HG03432 (cell line): ENCODE data around the gene SLC35E3.
"Not testable (repeated sequence)": the region's sequence is repeated elsewhere in the genome, so short reads cannot be mapped to it uniquely, and the experiment has no call there.

Experiments used
- ATAC-seq: cut with Tn5 transposase; IDR thresholded peaks from one replicate; pipeline ENCODE4 v1.9.1; 2021; ENCODE audit warnings: mild to moderate bottlenecking, moderate library complexity; ENCODE audit not compliant: unreplicated experiment

Gene SLC35E3

DNA sequence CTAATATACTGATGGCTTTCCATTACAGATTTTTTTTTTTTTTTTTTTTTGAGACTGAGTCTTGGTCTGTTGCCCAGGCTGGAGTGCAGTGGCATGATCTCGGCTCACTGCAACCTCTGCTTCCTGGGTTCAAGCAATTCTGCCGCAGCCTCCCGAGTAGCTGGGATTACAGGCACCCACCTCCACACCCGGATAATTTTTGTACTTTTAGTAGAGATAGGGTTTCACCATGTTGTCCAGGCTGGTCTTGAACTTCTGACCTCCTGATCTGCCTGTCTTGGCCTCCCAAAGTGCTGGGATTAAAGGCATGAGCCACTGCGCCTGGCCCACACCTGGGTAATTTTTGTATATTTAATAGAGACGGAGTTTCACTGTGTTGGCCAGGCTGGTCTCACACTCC, 65.6 kb downstream of the SLC35E3 start:
- not testable (repeated sequence) for ATAC-seq

DNA sequence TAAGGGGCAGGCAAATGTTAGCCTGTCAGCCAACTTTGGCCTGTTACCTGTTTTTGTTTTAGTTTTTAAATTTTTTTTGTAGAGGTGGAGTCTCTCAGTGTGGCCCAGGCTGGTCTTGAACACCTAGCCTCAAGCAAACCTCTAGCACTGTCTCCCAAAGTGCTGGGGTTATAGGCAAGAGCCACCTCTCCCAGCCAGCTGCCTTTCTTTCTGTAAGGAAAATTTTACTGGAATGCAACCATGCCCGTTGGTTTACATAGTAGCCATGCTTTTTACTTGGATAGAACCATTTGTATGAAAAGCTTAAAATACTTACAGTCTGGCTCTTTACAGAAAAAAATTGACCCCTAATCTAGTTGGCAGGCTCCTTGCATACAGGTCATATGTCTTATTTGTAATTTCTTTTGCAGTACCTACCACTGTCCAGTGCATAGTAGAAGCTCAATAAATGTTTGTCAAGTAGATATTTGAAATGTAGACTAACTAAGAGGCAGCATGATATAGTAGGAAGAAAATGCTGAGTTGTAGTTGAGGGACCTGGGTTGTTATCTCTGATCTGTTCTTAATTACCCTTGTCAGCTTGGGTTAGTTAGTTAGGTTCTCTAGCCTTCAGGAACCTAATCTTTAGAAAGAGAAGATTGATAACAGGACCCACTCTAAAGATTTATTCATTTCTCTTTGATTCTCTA, 66.7 kb downstream of the SLC35E3 start:
- ATAC-seq, result no peak

- ATAC-seq, result no peak
Observed at GRCh38 chr12:68813242-68813593, 67.2 kb downstream of the SLC35E3 start.

DNA sequence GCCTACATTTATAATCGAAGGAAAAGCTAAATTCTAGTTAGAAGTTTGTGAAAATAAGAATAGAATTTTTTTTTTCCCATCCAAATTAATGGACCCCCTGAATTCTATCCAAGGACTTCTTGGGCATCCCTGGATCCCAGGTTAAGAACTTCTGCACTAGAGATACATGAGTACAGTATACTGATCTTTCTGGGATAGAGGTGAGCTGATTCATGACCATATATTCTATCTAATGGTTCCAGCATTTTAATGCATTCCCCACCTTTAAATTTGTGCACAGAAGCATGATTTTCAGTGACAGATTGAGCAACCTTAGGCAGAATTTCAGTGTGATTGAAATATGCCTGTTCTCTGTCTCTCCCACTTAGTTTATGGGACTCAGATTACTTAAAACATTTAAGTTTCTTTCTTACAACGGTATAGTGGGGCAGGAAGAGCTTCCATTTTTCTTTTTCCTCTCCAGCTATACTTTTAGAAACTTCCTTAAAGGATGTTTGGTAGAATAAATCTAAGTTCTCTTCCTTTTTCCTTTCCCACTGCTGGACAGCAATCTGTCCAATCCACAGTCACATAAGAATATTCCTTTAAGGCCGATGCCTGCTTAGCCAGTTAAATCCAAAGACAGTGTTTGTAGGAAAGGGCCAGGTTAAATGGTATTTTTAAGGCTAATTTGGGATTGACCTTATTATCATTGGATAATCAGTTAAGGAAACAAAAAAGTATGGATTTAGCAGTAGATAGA, 68.7 kb downstream of the SLC35E3 start:
- ATAC-seq, result no peak

DNA sequence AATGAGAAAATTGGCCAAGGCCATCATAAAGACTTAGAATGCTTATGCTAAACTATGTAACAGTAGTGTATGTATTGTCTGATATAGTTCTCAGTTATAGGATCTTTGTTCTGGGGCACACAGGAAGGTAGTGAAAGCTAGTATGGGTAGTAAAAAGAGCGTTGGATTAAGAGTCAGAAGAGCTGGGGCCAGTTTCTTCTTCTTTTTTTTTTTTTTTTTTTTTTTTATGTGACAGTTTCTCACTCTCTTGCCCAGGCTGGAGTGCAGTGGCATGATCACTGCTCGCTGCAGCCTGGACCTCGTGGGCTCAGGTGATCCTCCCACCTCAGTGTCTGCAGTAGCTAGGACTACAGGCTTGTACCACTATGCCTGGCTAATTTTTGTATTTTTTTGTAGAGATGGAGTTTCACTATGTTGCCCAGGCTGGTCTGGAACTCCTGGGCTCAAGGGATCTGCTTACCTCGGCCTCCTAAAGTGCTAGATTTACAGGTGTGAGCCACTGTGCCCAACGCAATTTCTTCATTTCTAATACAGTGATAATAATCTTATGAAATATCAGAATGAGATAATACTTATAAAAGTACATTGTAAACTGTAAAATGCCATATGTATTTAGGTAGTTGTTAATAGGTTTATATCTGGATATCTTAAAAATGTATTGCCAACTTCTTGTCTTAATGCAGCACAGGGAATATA, 69.4 kb downstream of the SLC35E3 start:
- no peak for ATAC-seq

DNA sequence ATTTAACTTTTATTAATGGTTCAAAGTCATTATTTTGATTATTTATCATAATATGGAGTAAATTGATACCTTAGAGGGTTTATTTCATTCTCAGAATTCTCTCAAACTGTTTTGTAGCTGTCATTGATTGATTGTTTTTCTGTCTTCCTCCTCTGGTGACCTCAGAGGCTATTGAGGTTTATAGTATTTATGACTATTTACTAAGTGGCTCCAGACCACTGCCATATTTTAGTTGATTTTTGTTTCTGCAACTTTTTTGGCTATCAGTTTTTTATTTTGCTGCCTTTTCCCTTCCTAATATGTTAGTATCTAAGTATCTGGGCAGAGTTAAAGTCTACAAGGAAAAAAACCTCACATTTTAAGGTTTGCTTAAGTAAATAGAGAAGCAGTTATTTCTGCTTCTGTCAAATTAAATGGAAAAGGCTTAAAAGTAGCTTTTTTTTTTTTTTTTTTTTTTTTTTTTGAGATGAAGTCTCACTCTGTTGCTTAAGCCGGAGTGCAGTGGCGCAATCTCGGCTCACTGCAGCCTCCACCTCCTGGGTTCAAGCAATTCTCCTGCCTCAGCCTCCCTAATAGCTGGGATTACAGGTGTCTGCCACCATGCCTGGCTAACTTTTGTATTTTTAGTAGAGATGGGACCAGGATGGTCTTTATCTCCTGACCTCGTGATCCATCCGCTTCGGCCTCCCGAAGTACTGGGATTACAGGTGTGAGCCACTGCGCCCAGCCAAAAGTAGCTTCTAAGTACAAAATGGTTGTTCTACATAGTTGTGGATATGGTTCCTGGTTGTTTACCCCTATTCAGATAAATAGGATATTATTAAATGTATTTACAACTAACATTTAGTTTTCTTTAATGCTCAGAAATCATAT, 70.2 kb downstream of the SLC35E3 start:
- ATAC-seq, result no peak

- not testable (repeated sequence) for ATAC-seq
Observed at GRCh38 chr12:68819481-68819880, 73.5 kb downstream of the SLC35E3 start.

DNA sequence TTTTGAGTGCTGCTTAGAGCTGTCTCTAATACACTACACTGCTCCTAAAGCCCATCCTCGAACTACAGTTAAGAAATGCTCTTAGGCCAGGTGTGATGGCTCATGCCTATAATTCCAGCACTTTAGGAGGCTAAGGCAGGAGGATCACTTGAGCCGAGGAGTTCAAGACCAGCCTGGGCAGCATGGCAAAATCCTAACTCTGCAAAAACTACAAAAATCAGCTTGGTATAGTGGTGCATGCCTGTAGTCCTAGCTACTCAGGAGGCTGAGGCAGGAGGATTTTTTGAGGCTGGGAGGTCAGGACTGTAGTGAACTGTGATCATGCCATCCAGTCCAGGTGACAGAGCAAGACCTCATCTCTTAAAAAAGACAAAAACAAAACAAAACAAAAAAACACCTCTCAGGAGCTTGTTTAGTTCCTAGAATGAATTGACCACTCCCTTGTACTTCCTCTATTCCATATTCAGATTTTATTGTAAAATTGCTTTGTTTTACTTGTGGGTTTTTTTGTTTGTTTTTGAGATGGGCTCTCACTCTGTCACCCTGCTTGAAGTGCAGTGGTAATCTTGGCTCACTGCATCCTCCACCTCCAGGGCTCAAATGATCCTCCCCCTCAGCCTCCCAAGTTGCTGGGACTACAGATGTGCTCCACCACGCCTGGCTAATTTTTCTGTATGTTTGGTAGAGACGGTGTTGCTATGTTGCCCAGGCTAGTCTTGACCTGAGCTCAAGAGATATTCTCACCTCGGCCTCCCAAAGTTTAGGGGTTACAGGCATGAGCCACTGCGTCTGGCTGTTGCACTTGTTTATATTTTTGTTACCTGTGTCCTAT, 75.6 kb downstream of the SLC35E3 start:
- no peak for ATAC-seq

DNA sequence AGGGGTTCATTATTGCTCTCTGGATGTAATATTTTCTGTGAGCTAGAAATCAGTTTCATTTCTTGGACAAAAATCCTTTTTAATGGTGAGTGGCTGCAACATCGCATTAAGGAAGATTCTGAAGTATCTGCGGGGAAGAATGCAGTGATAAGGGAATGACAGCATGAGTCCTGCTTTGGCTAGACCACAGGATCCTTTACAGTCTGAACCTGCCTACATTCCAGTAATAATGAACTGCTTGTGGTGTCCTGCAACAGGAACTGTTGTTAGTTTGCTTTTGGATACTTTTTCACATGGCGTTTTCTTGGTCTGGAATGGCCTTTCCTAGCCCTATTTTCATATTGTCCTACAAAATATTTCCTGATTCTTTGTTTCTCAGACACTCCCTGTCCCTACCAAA, 77.7 kb downstream of the SLC35E3 start:
- ATAC-seq, result no peak

GRCh38 chr12:68824131-68824530, 78.2 kb downstream of the SLC35E3 start:
- ATAC-seq, result no peak

- ATAC-seq, result no peak
Observed at GRCh38 chr12:68824597-68825250, 78.7 kb downstream of the SLC35E3 start.

DNA sequence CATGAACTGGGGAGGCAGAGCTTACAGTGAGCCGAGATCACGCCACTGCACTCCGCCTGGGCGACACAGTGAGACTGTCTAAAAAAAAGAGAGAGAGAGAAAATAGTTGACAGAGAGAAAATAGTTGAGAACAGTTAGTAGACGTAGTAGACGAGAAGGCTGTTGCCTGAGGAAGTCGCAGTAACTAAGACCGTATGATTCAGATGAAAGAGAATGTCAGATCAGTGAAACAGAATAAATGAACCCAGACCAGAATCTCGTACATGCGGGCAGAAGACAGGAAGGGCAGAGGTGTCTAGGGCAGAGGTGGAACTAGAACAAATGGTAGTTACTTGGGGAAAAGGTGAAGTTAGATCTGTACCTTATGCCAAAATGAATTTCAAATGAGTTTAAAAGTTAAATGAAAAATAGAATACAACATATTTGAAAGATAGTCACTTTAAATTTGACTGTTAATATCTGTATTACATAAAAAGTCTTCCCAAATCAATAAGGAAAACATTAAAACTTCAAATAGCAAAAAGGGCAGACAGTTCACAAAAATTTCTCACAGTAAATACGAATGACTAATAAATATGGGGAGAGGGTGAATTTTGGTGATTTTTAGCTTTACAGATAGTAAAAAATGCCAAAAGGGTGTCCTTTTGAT, 79.7 kb downstream of the SLC35E3 start:
- no peak for ATAC-seq

- no peak for ATAC-seq
Observed at GRCh38 chr12:68827895-68828671, 82.1 kb downstream of the SLC35E3 start.

DNA sequence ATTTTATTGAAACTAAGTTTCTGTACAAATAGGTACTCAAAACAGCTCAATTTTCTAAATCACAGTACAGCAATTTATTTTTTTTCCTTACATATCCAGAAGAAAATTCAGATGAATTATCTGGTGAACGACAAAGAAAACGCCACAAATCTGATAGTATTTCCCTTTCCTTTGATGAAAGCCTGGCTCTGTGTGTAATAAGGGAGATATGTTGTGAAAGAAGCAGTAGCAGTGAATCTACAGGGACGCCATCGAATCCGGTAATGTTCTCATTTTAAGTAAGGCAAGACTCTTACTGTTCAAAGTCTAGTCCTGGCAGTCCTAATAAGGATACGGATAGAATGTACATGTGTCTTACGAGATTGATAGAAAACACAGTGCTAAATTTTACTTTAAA, 82.7 kb downstream of the SLC35E3 start:
- no peak for ATAC-seq
